Jurkat, Clone E6-1 (cell line): Measurements from ENCODE around the gene PLEKHB2.
A peak's percentile ranks its signal among the peaks of the same experiment; 100 is the strongest.
"Not testable (repeated sequence)": the region's sequence is repeated elsewhere in the genome, so short reads cannot be mapped to it uniquely, and the experiment has no call there.

Experiments
- DNase-seq: peaks from one replicate; pipeline ENCODE4 v3.0.0-alpha.2; 2011; ENCODE audit warnings: low read depth, low spot score
- H3K4me3 ChIP-seq: 2 replicates; pipeline ENCODE4 v1.5.1; 2011; ENCODE audit warnings: mild to moderate bottlenecking, low read length, control low read depth, moderate library complexity

PLEKHB2 gene

GRCh38 chr2:131127981-131128380 lies 22.8 kb downstream of the PLEKHB2 start:
- no peak for DNase-seq

DNA sequence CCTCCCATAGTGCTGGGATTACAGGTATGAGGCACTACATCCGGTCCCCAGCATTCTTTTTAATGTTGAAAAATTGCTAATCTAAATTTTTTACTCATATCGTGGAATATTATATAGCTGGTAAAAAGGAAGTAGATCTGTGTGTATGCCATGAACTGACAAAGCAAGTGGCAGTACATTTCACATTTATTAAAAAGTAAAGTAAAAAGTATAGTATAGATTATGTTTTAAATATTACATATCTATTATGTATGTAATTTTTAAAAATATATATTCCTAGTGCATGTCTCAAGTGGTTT lies 25.1 kb downstream of the PLEKHB2 start:
- no peak overlapping the region for H3K4me3 ChIP-seq
- DNase-seq, result no peak

More at GRCh38 chr2:131127981-131128380, 22.8 kb downstream of the PLEKHB2 start:
- H3K4me3 ChIP-seq, result no peak overlapping the region

DNA sequence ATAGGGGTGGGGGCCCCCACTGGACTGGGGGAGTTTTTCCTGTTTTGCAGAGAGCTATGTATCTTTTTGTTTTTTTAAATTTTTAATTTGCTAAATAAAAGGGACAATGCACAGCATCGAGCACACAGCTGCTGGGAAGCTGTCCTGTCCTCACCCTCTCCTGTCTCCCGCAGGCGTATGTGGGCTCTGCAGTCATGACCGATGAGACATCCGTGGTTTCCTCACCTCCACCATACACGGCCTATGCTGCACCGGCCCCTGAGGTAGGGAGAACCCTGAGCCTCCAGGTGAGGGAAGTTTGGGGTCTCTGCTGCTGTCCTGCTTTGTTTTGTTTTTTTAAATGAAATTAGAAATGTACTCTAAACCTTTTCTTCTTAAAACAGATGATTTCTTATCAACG lies 27.6 kb downstream of the PLEKHB2 start:
- no peak overlapping the region for H3K4me3 ChIP-seq
- DNase-seq, result no peak

GRCh38 chr2:131140581-131140980 lies 35.4 kb downstream of the PLEKHB2 start:
- H3K4me3 ChIP-seq, result no peak overlapping the region
- no peak for DNase-seq

- H3K4me3 ChIP-seq, result no peak overlapping the region
- no peak for DNase-seq
These were observed 37.7 kb downstream of the PLEKHB2 start for GRCh38 chr2:131142849-131143248.

GRCh38 chr2:131143803-131144202 lies 38.7 kb downstream of the PLEKHB2 start:
- DNase-seq, result no peak
- no peak overlapping the region for H3K4me3 ChIP-seq

- DNase-seq, result no peak
These were observed 39.9 kb downstream of the PLEKHB2 start for GRCh38 chr2:131145040-131145439.

GRCh38 chr2:131146231-131146630 lies 41.1 kb downstream of the PLEKHB2 start:
- DNase-seq, result no peak

More at GRCh38 chr2:131145040-131145439, 39.9 kb downstream of the PLEKHB2 start:
- no peak overlapping the region for H3K4me3 ChIP-seq

DNA sequence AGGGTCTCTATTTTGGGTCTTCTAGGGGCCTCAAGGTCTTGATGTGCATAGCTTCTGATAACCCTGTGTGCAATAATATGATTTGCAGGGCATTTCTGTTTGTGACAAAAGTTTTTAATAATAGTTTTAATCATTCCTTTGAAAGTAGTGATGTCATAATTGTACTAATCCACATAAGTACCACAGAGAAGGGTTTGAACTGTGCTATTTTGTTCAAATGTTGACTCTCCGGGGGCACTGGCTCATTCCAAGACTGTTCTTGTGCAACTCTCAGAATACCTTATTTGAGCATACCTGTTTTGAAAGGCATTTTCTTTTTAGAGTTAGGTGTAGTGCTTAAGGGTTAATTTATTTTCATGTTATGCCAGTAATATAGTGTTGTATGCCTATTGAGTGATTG lies 41.6 kb downstream of the PLEKHB2 start:
- DNase-seq, result no peak
- H3K4me3 ChIP-seq, result no peak overlapping the region

More at GRCh38 chr2:131146231-131146630, 41.1 kb downstream of the PLEKHB2 start:
- H3K4me3 ChIP-seq, result no peak overlapping the region

- H3K4me3 ChIP-seq, result no peak overlapping the region
- peak; percentile 16 for DNase-seq
These were observed 43.3 kb downstream of the PLEKHB2 start for GRCh38 chr2:131148426-131148825.

DNA sequence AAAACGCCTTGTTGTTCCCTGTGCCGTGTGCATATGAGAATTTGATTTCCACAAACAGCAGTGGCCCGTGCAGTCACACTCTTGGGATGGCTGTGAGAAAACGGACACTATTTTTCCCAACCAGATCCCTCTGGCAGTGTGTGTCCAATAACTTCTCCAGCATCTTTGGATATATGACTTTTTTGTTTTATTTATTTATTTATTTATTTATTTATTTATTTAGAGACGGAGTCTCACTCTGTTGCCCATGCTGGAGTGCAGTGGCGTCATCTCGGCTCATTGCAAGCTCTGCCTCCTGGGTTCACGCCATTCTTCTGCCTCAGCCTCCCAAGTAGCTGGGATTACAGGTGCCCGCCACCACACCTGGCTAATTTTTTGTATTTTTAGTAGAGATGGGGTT lies 45.0 kb downstream of the PLEKHB2 start:
- H3K4me3 ChIP-seq, DNase-seq: not testable (repeated sequence)

- DNase-seq, result no peak
- no peak overlapping the region for H3K4me3 ChIP-seq
These were observed 46.3 kb downstream of the PLEKHB2 start for GRCh38 chr2:131151398-131151797.

GRCh38 chr2:131152074-131152473 lies 46.9 kb downstream of the PLEKHB2 start:
- H3K4me3 ChIP-seq, result no peak overlapping the region
- DNase-seq, result no peak

GRCh38 chr2:131153529-131153928 lies 48.4 kb downstream of the PLEKHB2 start:
- no peak for DNase-seq
- no peak overlapping the region for H3K4me3 ChIP-seq

DNA sequence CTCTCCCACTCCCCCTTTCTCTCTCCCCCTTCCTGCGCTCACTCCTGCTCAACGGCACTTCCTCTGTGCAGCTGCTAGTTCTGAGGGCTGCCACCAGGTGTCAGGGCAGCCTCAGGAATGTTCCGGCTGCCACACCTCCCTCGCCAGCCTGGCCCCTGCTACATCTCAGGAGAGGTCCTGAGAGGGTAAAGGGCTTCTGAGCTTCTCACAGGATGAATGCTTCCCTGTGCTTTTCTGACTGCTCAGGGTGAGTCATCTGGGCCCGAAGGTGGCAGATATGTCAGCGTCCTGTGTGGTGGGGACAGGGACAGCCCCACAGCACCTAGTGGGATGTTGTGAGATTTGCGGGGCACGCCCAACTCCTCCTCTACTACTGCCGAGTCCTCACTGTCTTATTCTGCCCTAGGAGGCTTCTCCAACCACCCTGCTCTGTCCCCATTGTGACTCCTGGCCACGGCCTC lies 49.0 kb downstream of the PLEKHB2 start:
- peak; percentile 51 for DNase-seq
- H3K4me3 ChIP-seq, result no peak overlapping the region

DNA sequence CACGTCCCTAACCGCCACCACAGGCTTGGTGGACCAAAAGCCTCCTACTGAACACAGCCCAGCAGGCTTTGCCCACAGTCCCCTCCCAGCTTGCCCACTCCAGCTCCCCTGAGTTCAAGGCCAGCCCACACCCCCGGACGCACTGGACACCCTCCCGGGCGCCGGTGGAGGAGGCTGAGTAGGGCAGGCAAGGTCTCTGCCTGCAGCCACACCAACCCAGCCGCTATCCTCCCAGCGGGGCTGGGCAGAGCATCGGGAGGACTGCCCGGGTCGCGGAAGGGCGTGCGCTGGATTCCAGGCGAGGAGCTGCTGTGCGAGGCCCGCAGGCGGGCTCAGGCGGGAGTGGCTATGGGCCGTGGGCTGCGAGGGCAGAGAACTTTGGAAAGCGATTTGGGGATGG lies 49.5 kb downstream of the PLEKHB2 start:
- H3K4me3 ChIP-seq, result no peak overlapping the region
- DNase-seq, result no peak

DNA sequence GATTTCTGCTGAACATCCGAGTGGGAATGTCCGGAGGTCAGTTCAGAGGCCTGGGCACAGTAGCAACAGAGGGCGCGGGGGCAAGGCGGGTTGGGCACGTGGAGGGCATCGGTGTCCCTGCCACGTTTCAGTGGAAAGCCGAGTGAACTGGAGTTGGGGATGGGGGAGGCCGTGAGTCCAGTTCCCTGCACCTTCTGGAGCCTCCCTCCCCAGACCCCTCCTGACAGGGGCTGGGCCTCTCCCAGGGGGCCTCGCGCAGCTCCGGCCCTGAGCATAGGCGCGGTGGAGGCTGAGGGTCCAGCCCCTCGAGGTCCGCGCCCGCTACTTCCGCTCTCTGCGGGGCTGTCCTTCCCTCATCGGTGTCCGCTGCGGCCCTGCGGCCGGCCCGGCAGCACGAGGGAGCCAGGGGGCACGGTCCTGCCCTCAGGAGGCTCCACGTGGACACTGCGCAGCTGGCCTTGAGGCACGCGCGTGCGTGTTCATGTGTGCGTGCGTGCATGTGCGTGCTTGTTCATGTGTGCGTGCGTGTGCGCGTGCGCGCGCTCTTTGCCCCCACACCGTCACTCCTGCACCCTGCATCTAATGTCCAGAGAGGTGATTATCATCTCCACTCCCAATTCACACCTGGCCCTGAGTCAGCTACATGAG lies 50.2 kb downstream of the PLEKHB2 start:
- H3K4me3 ChIP-seq, result no peak overlapping the region
- no peak for DNase-seq

- H3K4me3 ChIP-seq, result no peak overlapping the region
- peak; percentile 14 for DNase-seq
These were observed 51.5 kb downstream of the PLEKHB2 start for GRCh38 chr2:131156452-131157149.

- DNase-seq, H3K4me3 ChIP-seq: not testable (repeated sequence)
These were observed 60.4 kb downstream of the PLEKHB2 start for GRCh38 chr2:131165562-131165961.

GRCh38 chr2:131168538-131168937 lies 63.4 kb downstream of the PLEKHB2 start:
- no peak for DNase-seq
- no peak overlapping the region for H3K4me3 ChIP-seq

- not testable (repeated sequence) for DNase-seq, H3K4me3 ChIP-seq
These were observed 72.9 kb downstream of the PLEKHB2 start for GRCh38 chr2:131178050-131178449.
